Stimulated activated naive CD8-positive, alpha-beta T cell treated with anti-CD3 and anti-CD28 coated beads, Interleukin-15, Interleukin-2, amounts not matched to agents 100 ng/mL and 50 ng/mL, for 24 hours (primary cell): Measurements from ENCODE around the gene CSNK1A1L.
A peak's percentile ranks its signal among the peaks of the same experiment; 100 is the strongest.
"Not testable (repeated sequence)": the region's sequence is repeated elsewhere in the genome, so short reads cannot be mapped to it uniquely, and the experiment has no call there.

Experiments
- H3K27ac Mint-ChIP-seq: one replicate; pipeline ENCODE4 v1.8.0; 2021; ENCODE audit warnings: mild to moderate bottlenecking, mixed read lengths
- H3K27me3 Mint-ChIP-seq: one replicate; pipeline ENCODE4 v1.8.0; 2021; ENCODE audit warnings: mixed read lengths
- H3K36me3 Mint-ChIP-seq: one replicate; pipeline ENCODE4 v1.8.0; 2021; ENCODE audit warnings: low read depth, mixed read lengths
- H3K4me1 Mint-ChIP-seq: one replicate; pipeline ENCODE4 v1.8.0; 2021; ENCODE audit warnings: low read depth, mixed read lengths
- H3K4me3 Mint-ChIP-seq: one replicate; pipeline ENCODE4 v1.8.0; 2021; ENCODE audit warnings: mild to moderate bottlenecking, mixed read lengths
- H3K9me3 Mint-ChIP-seq: one replicate; pipeline ENCODE4 v1.8.0; 2021; ENCODE audit warnings: mixed read lengths

The CSNK1A1L gene

GRCh38 chr13:37058910-37059847 lies 46.3 kb downstream of the CSNK1A1L start, which contains the start of gene SUPT20H:
TSS of gene SUPT20H (minus strand) at chr13:37059688. CDS start at chr13:37051490, 8,198 bp downstream.
- Mint-ChIP-seq H3K36me3 (peaks cover 27% of the 10 kb centered on the region), H3K9me3 (no peaks in the 10 kb centered on the region), H3K4me1 (peaks cover 33% of the 10 kb centered on the region), H3K27ac (peak within 1 kb of the TSS; percentile 92), H3K27me3 (no peaks in the 10 kb centered on the region), H3K4me3 (peak within 1 kb of the TSS; percentile 88)

- H3K9me3 Mint-ChIP-seq, H3K27me3 Mint-ChIP-seq, H3K4me3 Mint-ChIP-seq, H3K27ac Mint-ChIP-seq: not testable (repeated sequence)
- H3K4me1 Mint-ChIP-seq: peaks cover 56% of the 10 kb centered on the region
- peaks cover 56% of the 10 kb centered on the region for H3K36me3 Mint-ChIP-seq
Measured at GRCh38 chr13:37056228-37056627, 49.2 kb downstream of the CSNK1A1L start.
